Lower lobe of right lung (tissue), 2 donors: ENCODE results near the gene ITSN2. TPM values are rescaled to one million over a fixed set of nuclear protein-coding genes. Genes with fewer than 3 reads are reported as not detected.

Source experiments
- ATAC-seq, 2 donors: fragments of 200-7000 bp; cut with Tn5 transposase; one replicate each; pipeline ENCODE4 v1.9.1; 2020 to 2022; ENCODE audit warnings: mild to moderate bottlenecking in 2 of 2, moderate library complexity in 2 of 2
- DNase-seq: peaks from one replicate; pipeline ENCODE4 v3.0.0-alpha.2; 2020
- H3K27ac ChIP-seq: fragments of 200-600 bp; one replicate; pipeline ENCODE4 v1.8.0; 2022
- H3K27me3 ChIP-seq: fragments of 200-600 bp; one replicate; pipeline ENCODE4 v1.8.0; 2022; ENCODE audit warnings: low read depth
- H3K36me3 ChIP-seq: fragments of 200-600 bp; one replicate; pipeline ENCODE4 v1.8.0; 2022; ENCODE audit warnings: mild to moderate bottlenecking
- H3K4me1 ChIP-seq: fragments of 200-600 bp; one replicate; pipeline ENCODE4 v1.8.0; 2022
- H3K4me3 ChIP-seq: fragments of 200-600 bp; one replicate; pipeline ENCODE4 v1.8.0; 2022; ENCODE audit warnings: mild to moderate bottlenecking
- H3K9me3 ChIP-seq: fragments of 200-600 bp; one replicate; pipeline ENCODE4 v1.8.0; 2022
- intact Hi-C: fragments of 100-400 bp; cut with DNase I; formaldehyde crosslinking; loops from one replicate; pipeline ENCODE4 v1.11.0; 2022
- total RNA-seq: library from RNA; stranded (reverse); fragmentation: NEBNext Ultra II Directional; extraction: Animal tissue kit (Norgen Biotek cat#: 25700); gene quantifications from one replicate; pipeline ENCODE4 v1.2.1, GENCODE V29; 2021
- TF ChIP-seq, protein P1 (sequence below): fragments of 200-600 bp; IDR thresholded peaks from one replicate; pipeline ENCODE4 v1.8.0; 2022; ENCODE audit warnings: antibody characterized with exemption, mild to moderate bottlenecking
- donor health status: DM: no; HTN: yes; CAD: no; lungs with severe emphysema.

ITSN2 gene
- total RNA-seq, 1 donor from 2014 or later, result 92.8 TPM

GRCh38 chr2:24297663-24298062 lies 62.7 kb downstream of the ITSN2 start:
- Histone ChIP-seq H3K4me1 (no peaks in the 10 kb centered on the region), H3K9me3 (no peaks in the 10 kb centered on the region), H3K36me3 (peaks cover 99% of the 10 kb centered on the region), H3K27me3 (no peaks in the 10 kb centered on the region), H3K4me3 (no peak overlapping the region), H3K27ac (no peak overlapping the region)
- DNase-seq, result no peak
- intact Hi-C loops, result no loop called here
- TF ChIP-seq, protein P1, sequence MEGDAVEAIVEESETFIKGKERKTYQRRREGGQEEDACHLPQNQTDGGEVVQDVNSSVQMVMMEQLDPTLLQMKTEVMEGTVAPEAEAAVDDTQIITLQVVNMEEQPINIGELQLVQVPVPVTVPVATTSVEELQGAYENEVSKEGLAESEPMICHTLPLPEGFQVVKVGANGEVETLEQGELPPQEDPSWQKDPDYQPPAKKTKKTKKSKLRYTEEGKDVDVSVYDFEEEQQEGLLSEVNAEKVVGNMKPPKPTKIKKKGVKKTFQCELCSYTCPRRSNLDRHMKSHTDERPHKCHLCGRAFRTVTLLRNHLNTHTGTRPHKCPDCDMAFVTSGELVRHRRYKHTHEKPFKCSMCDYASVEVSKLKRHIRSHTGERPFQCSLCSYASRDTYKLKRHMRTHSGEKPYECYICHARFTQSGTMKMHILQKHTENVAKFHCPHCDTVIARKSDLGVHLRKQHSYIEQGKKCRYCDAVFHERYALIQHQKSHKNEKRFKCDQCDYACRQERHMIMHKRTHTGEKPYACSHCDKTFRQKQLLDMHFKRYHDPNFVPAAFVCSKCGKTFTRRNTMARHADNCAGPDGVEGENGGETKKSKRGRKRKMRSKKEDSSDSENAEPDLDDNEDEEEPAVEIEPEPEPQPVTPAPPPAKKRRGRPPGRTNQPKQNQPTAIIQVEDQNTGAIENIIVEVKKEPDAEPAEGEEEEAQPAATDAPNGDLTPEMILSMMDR, result no peak
- no peak for ATAC-seq

- intact Hi-C loops, result no loop called here
- Histone ChIP-seq H3K27ac (no peak overlapping the region), H3K9me3 (no peaks in the 10 kb centered on the region), H3K36me3 (peaks cover 83% of the 10 kb centered on the region), H3K4me1 (no peaks in the 10 kb centered on the region), H3K4me3 (no peak overlapping the region), H3K27me3 (no peaks in the 10 kb centered on the region)
- ATAC-seq (no peak), DNase-seq (no peak)
- TF ChIP-seq, protein P1, result no peak
Measured at GRCh38 chr2:24287171-24287570, 73.2 kb downstream of the ITSN2 start.

DNA sequence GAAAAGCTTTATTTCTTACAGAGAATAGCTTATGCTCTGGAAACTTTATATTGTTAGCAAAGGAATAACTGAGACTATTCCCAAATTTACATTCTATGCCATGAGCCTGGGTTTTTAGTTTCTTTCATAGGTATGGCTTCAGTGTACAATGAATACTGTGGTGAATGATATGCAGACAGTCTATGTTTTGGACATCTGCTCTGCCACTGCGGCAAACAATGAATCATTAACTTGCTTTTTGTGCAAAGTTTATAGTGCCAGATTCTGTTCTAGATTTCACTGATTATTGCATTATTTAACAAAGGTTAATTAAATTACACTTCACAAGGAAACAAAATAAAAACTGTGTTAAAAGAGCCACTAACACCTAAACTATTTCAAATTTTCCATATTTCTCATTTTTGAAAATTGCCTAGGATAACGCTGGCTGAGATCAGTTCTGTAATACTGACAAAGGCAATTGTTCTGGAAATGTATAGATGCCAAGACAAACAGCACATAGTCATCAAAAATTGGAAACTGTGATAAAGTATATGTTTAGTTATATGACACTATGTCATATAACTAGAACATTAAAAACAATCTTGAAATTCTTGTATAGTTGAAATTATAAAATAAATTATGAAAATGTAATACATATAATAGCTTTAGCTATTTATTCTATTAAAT lies 74.7 kb downstream of the ITSN2 start:
- ATAC-seq, result no peak
- intact Hi-C loops, result no loop called here
- no peaks in the 10 kb centered on the region for H3K9me3 ChIP-seq
- H3K4me3 ChIP-seq, result no peak overlapping the region
- peaks cover 75% of the 10 kb centered on the region for H3K36me3 ChIP-seq
- no peak overlapping the region for H3K27ac ChIP-seq
- TF ChIP-seq, protein P1, result no peak
- no peak for DNase-seq
- H3K27me3 ChIP-seq, result no peaks in the 10 kb centered on the region
- H3K4me1 ChIP-seq, result no peaks in the 10 kb centered on the region

DNA sequence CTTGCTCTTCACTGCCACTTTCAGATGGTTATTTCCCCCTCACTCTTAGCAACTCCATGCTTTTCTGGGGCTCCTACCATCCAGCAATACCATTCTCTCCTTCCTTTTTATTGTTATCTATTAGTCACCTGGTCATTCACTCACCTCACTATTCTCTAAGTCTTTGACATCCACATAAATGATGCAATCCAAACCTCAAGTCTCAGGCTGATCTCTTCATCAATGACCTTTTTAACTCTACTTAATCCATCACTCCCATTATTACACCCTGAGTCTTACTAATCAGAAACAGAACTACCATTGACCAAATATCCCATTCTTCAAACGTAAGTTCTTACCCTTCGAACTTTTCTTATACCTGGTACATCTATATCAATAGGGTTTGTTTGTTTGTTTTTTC lies 79.7 kb downstream of the ITSN2 start:
- TF ChIP-seq, protein P1, result no peak
- Histone ChIP-seq H3K4me3 (no peak overlapping the region), H3K4me1 (peaks cover 11% of the 10 kb centered on the region), H3K27me3 (no peaks in the 10 kb centered on the region), H3K36me3 (peaks cover 66% of the 10 kb centered on the region), H3K27ac (no peak overlapping the region), H3K9me3 (no peaks in the 10 kb centered on the region)
- intact Hi-C loops, result no loop called here
- ATAC-seq, result no peak
- DNase-seq, result no peak

- H3K27me3 ChIP-seq, result no peaks in the 10 kb centered on the region
- no peak for DNase-seq
- H3K9me3 ChIP-seq, result no peaks in the 10 kb centered on the region
- H3K4me3 ChIP-seq, result no peak overlapping the region
- no peak overlapping the region for H3K27ac ChIP-seq
- H3K4me1 ChIP-seq, result peaks cover 11% of the 10 kb centered on the region
- TF ChIP-seq, protein P1, result no peak
- ATAC-seq, result no peak
- H3K36me3 ChIP-seq, result peaks cover 66% of the 10 kb centered on the region
- intact Hi-C loops, result no loop called here
Measured at GRCh38 chr2:24280161-24280560, 80.2 kb downstream of the ITSN2 start.
